Mesenchymal stem cell (in vitro differentiated cells and primary cell): ENCODE results near the gene UNC13D.
"Not testable (repeated sequence)": the region's sequence is repeated elsewhere in the genome, so short reads cannot be mapped to it uniquely, and the experiment has no call there.

Source experiments
- DNase-seq: peaks from one replicate; pipeline ENCODE4 v3.0.0-alpha.2; 2013
- H2AFZ ChIP-seq: one replicate; pipeline ENCODE4 v1.6.1; 2013; ENCODE audit warnings: low read depth, mild to moderate bottlenecking, control low read depth, inconsistent platforms, low read length, moderate library complexity
- H2AK5ac ChIP-seq: 2 replicates; pipeline ENCODE4 v1.6.1; 2013; ENCODE audit warnings: low read length, moderate library complexity, mild to moderate bottlenecking, inconsistent platforms; ENCODE audit not compliant: severe bottlenecking
- H2BK120ac ChIP-seq: one replicate; pipeline ENCODE4 v1.6.1; 2013; ENCODE audit warnings: low read depth, mild to moderate bottlenecking, inconsistent platforms, low read length, moderate library complexity
- H2BK12ac ChIP-seq, 2 experiments: one replicate each; pipeline ENCODE4 v1.6.1; 2013; ENCODE audit warnings: inconsistent platforms in 2 of 2, low read length in 2 of 2, mild to moderate bottlenecking in 2 of 2, moderate library complexity in 2 of 2, control low read depth in 1 of 2
- H2BK15ac ChIP-seq: one replicate; pipeline ENCODE4 v1.6.1; 2013; ENCODE audit warnings: mild to moderate bottlenecking, low read depth, inconsistent platforms; ENCODE audit not compliant: poor library complexity, severe bottlenecking
- H2BK5ac ChIP-seq: 2 replicates; pipeline ENCODE4 v1.6.1; 2013; ENCODE audit warnings: low read depth, mild to moderate bottlenecking, low read length, control low read depth, inconsistent platforms; ENCODE audit not compliant: poor library complexity, severe bottlenecking
- H3K14ac ChIP-seq, 2 experiments: one replicate each; pipeline ENCODE4 v1.6.1; 2013; ENCODE audit warnings: inconsistent platforms in 2 of 2, low read length in 2 of 2, control low read depth in 1 of 2, mild to moderate bottlenecking in 1 of 2, moderate library complexity in 1 of 2
- H3K18ac ChIP-seq, 2 experiments: one replicate each; pipeline ENCODE4 v1.6.1; 2013; ENCODE audit warnings: inconsistent platforms in 2 of 2, low read length in 2 of 2, control low read depth in 1 of 2, low read depth in 1 of 2, mild to moderate bottlenecking in 1 of 2
- H3K23ac ChIP-seq, 2 experiments: one replicate each; pipeline ENCODE4 v1.6.1; 2013; ENCODE audit warnings: inconsistent platforms in 2 of 2, low read length in 2 of 2, mild to moderate bottlenecking in 2 of 2, moderate library complexity in 2 of 2, control low read depth in 1 of 2
- H3K27ac ChIP-seq: 2 replicates; pipeline ENCODE4 v1.5.1; 2013; ENCODE audit warnings: mild to moderate bottlenecking, moderate library complexity, low read length, control low read depth, inconsistent platforms; ENCODE audit not compliant: poor library complexity, severe bottlenecking
- H3K27me3 ChIP-seq, 2 experiments: 2 replicates each; pipeline versions ENCODE4 v1.6.1 to v1.7.0; 2013; ENCODE audit warnings: low read length in 2 of 2, mild to moderate bottlenecking in 2 of 2, moderate library complexity in 2 of 2, control low read depth in 1 of 2, inconsistent platforms in 1 of 2; ENCODE audit not compliant: control insufficient read depth in 1 of 2, insufficient read depth in 1 of 2
- H3K36me3 ChIP-seq, 2 experiments: 2 replicates each; pipeline versions ENCODE4 v1.6.1 to v1.7.0; 2013; ENCODE audit warnings: low read length in 2 of 2, control low read depth in 1 of 2, inconsistent platforms in 1 of 2, low read depth in 1 of 2, mild to moderate bottlenecking in 1 of 2; ENCODE audit not compliant: insufficient read depth in 2 of 2, control insufficient read depth in 1 of 2
- H3K4ac ChIP-seq, 2 experiments: one replicate each; pipeline ENCODE4 v1.6.1; 2013; ENCODE audit warnings: inconsistent platforms in 2 of 2, low read length in 2 of 2, mild to moderate bottlenecking in 2 of 2, moderate library complexity in 2 of 2, control low read depth in 1 of 2, low read depth in 1 of 2
- H3K4me1 ChIP-seq: 2 replicates; pipeline ENCODE4 v1.6.1; 2013; ENCODE audit warnings: low read depth, low read length, control low read depth; ENCODE audit not compliant: control insufficient read depth, insufficient read depth
- H3K4me2 ChIP-seq: 2 replicates; pipeline ENCODE4 v1.6.1; 2013; ENCODE audit warnings: low read length, mild to moderate bottlenecking, inconsistent platforms; ENCODE audit not compliant: poor library complexity, severe bottlenecking
- H3K4me3 ChIP-seq, 2 experiments: 2 replicates each; pipeline versions ENCODE4 v1.5.1 to v1.7.0; 2013; ENCODE audit warnings: low read length in 2 of 2, mild to moderate bottlenecking in 2 of 2, control low read depth in 1 of 2, low read depth in 1 of 2; ENCODE audit not compliant: insufficient read depth in 1 of 2
- H3K79me1 ChIP-seq: replicated peaks from 2 replicates; pipeline ENCODE4 v1.6.1; 2013; ENCODE audit warnings: mild to moderate bottlenecking, control low read depth, low read length, inconsistent platforms; ENCODE audit not compliant: poor library complexity, severe bottlenecking
- H3K9ac ChIP-seq: 2 replicates; pipeline ENCODE4 v1.7.0; 2013; ENCODE audit warnings: mild to moderate bottlenecking, low read length, moderate library complexity
- H3K9me3 ChIP-seq: 2 replicates; pipeline ENCODE4 v1.7.0; 2013; ENCODE audit warnings: mild to moderate bottlenecking, low read length; ENCODE audit not compliant: control insufficient read depth
- H4K8ac ChIP-seq: one replicate; pipeline ENCODE4 v1.6.1; 2013; ENCODE audit warnings: inconsistent platforms, mild to moderate bottlenecking, low read length, moderate library complexity
- H4K91ac ChIP-seq: one replicate; pipeline ENCODE4 v1.6.1; 2013; ENCODE audit warnings: mild to moderate bottlenecking, low read length, inconsistent platforms
- WGBS: methylation state at CpG from one replicate; pipeline ENCODE4 v1.1.7; 2013; ENCODE audit warnings: mixed read lengths; 5-methylcytosine and 5-hydroxymethylcytosine counted together

Gene UNC13D

DNA sequence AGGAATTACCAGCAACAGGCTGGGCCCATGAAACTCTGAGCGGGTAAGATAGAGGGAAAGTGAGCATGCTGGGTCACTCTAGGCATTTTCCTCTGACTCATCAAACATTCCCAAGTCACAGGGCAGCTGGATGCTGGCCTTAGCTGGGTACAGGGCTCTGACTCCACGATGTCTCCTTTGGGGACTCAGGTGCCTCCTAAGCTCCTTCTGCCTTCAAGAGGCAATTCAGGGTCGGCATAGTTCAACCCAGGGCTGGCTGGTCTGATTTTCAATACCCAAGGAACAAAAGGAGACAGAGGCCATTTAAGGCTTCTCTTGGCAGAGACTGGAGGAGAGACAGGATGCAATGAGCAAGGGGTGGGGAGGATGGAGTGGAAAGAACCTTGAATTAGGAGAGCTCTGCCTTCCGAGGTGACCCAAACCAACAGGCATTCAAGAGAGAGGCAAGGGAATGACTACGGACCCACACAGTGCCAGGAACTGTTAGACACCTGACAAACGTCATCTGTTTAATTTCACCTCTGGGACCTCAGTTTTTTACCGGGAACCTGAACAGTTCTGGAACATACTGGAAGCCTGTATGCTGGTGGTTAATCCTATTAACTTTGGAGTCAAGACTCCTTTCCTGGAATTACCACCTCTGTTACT lies 10.0 kb upstream of the UNC13D start:
- Histone ChIP-seq H3K4me2 (peak overlapping the region; percentile 70), H4K91ac (no peak overlapping the region), H2AFZ (no peak overlapping the region), H3K9me3 (no peaks in the 10 kb centered on the region), H3K18ac (peak overlapping the region in 1 of 2 experiments; percentile 18), H3K4me1 (peaks cover 9% of the 10 kb centered on the region), H3K27me3 (no peaks in the 10 kb centered on the region), H2BK5ac (no peak overlapping the region), H3K27ac (peak overlapping the region; percentile 87), H3K9ac (peak overlapping the region; percentile 94), H4K8ac (no peak overlapping the region), H3K23ac (no peak overlapping the region), H2AK5ac (peak overlapping the region; percentile 28), H3K36me3 (peaks cover 21 to 31% of the 10 kb centered on the region in 2 experiments), H2BK12ac (no peak overlapping the region), H2BK15ac (no peak overlapping the region), H3K4me3 (peak overlapping the region in 1 of 2 experiments; percentile 90), H3K79me1 (peaks cover 10% of the 10 kb centered on the region), H3K14ac (no peak overlapping the region), H3K4ac (peak overlapping the region; percentile 31 to 65), H2BK120ac (no peak overlapping the region)
- peak; percentile 91 for DNase-seq
- 34% methylated on average over 7 of the region's 7 CpGs for WGBS

DNA sequence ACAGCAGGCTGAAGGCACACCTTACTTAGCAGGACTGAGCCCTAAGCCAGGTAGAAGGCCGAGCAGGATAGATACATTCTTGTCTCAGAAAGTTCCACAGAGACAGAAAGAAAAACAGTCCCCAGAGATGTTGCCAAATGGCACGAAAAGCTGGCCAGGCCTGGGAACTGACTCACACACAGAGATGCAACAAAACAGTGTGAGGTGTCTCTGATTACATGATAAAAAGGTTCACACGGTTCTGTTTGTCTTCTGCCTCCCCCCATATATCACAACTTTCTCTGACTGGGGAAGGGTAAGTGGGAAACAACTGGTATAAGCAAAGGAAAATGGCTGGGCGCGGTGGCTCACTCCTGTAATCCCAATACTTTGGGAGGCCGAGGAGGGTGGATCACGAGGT lies 9.2 kb upstream of the UNC13D start:
- Histone ChIP-seq H3K4me3 (peak overlapping the region in 1 of 2 experiments; percentile 23), H3K4me2 (no peak overlapping the region), H2BK120ac (no peak overlapping the region), H2AFZ (no peak overlapping the region), H3K27ac (peak overlapping the region; percentile 87), H3K4me1 (peaks cover 9% of the 10 kb centered on the region), H3K27me3 (no peaks in the 10 kb centered on the region), H2BK12ac (no peak overlapping the region), H3K18ac (no peak overlapping the region), H2BK5ac (no peak overlapping the region), H2BK15ac (no peak overlapping the region), H3K79me1 (peaks cover 12% of the 10 kb centered on the region), H3K4ac (no peak overlapping the region), H3K36me3 (peaks cover 29 to 39% of the 10 kb centered on the region in 2 experiments), H3K9ac (peak overlapping the region; percentile 94), H4K91ac (no peak overlapping the region), H2AK5ac (peak overlapping the region; percentile 26), H3K9me3 (no peaks in the 10 kb centered on the region), H3K14ac (no peak overlapping the region), H4K8ac (no peak overlapping the region), H3K23ac (no peak overlapping the region)
- 80% methylated on average over 2 of the region's 7 CpGs for WGBS
- DNase-seq, result peak; percentile 88

DNA sequence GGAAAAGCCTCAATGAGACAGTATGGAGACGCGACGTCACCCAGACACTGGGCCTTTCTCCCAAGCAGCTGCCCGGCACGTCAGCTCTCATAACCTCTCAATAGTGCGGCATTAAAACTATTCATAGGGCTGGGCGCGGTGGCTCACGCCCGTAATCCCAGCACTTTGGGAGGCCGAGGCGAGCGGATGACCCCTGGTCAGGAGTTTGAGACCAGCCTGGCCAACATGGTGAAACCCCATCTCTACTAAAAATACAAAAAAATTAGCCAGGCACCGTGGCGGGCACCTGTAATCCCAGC lies 7.4 kb upstream of the UNC13D start:
- not testable (repeated sequence) for H3K4ac ChIP-seq, H4K8ac ChIP-seq, H3K9me3 ChIP-seq, H3K4me2 ChIP-seq, DNase-seq, H3K9ac ChIP-seq, H2BK5ac ChIP-seq, H3K4me1 ChIP-seq, H2AK5ac ChIP-seq, H3K14ac ChIP-seq, H3K18ac ChIP-seq, H2BK12ac ChIP-seq, H2BK15ac ChIP-seq, H3K27me3 ChIP-seq, H2AFZ ChIP-seq, H2BK120ac ChIP-seq, H3K4me3 ChIP-seq, H3K23ac ChIP-seq, H4K91ac ChIP-seq
- H3K79me1 ChIP-seq, result peaks cover 18% of the 10 kb centered on the region
- H3K36me3 ChIP-seq, result peaks cover 47 to 57% of the 10 kb centered on the region in 2 experiments
- 97% methylated on average over 15 of the region's 15 CpGs for WGBS
- peak overlapping the region; percentile 9 for H3K27ac ChIP-seq

DNA sequence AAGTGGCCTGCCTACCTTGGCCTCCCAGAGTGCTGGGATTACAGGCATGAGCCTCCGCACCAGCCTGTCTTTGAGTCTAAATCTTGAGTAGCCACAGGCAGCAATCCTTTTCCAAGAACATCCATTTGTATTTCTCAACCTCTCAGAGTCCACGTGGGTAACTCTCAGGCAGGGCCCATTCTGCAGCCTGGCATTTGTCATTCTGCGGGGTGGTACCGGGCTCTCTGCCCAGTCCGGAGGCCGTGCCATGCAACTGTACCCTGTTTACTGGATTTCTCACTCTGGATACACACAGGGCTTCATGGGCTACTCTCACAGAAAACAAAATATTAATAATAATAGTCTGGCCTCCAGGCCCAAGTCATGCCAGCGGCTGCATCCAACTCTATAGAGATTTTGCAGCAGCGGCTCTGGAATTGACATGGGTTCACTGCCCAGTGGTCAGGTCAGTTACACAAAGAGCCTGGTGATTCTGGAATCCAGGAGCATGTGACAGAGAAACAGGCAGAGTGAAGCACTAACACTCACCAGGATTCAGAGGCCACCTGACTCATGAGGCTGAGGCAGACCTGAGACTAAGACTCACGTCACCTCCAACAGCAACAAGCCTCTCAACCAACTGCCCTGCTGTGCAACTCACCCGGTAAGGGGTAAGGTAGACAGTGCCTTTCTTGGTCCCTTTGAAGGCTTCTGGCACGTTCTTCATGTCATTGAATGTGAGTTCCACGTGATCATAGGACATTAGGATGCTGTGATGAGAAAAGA lies 6.9 kb upstream of the UNC13D start:
- peak overlapping the region; percentile 22 for H3K27ac ChIP-seq
- H4K8ac ChIP-seq, result no peak overlapping the region
- no peaks in the 10 kb centered on the region for H3K9me3 ChIP-seq
- no peak overlapping the region for H3K18ac ChIP-seq
- peaks cover 52 to 61% of the 10 kb centered on the region in 2 experiments for H3K36me3 ChIP-seq
- H3K27me3 ChIP-seq, result no peaks in the 10 kb centered on the region
- no peak overlapping the region for H3K4ac ChIP-seq
- H2BK12ac ChIP-seq, result no peak overlapping the region
- no peak overlapping the region for H3K23ac ChIP-seq
- H3K14ac ChIP-seq, result no peak overlapping the region
- H3K4me1 ChIP-seq, result peaks cover 11% of the 10 kb centered on the region
- H2BK120ac ChIP-seq, result no peak overlapping the region
- H3K4me2 ChIP-seq, result no peak overlapping the region
- H2AFZ ChIP-seq, result no peak overlapping the region
- H2BK5ac ChIP-seq, result no peak overlapping the region
- H3K79me1 ChIP-seq, result peaks cover 18% of the 10 kb centered on the region
- DNase-seq, result no peak
- H3K4me3 ChIP-seq, result no peak overlapping the region
- no peak overlapping the region for H3K9ac ChIP-seq
- no peak overlapping the region for H2AK5ac ChIP-seq
- no peak overlapping the region for H2BK15ac ChIP-seq
- no peak overlapping the region for H4K91ac ChIP-seq
- WGBS, result 97% methylated on average over 12 of the region's 12 CpGs
